Psoas muscle (tissue), 8 donors: ENCODE data around the gene ADAMTS6. TPM values are rescaled to one million over a fixed set of nuclear protein-coding genes. Genes with fewer than 3 reads are reported as not detected.

Source experiments
- ATAC-seq, 4 donors: fragments of 200-7000 bp; cut with Tn5 transposase; one replicate each; pipeline ENCODE4 v1.9.1; 2020; ENCODE audit warnings: moderate library complexity in 3 of 4, mild to moderate bottlenecking in 2 of 4
- DNase-seq, 2 donors: peaks; one replicate each; pipeline ENCODE4 v3.0.0-alpha.2; 2020
- H3K27ac ChIP-seq: fragments of 200-600 bp; one replicate; pipeline ENCODE4 v1.8.0; 2022
- H3K27me3 ChIP-seq, 3 donors: fragments of 200-600 bp in 1 of 3; one replicate each; pipeline versions ENCODE4 v1.6.1 to v1.8.0; 2013 to 2022; ENCODE audit warnings: low read length in 2 of 3, mild to moderate bottlenecking in 2 of 3, moderate library complexity in 1 of 3; ENCODE audit not compliant: insufficient read depth in 3 of 3
- H3K36me3 ChIP-seq, 2 donors: fragments of 200-600 bp in 1 of 2; one replicate each; pipeline versions ENCODE4 v1.6.1 to v1.8.0; 2013 to 2022; ENCODE audit warnings: low read depth in 1 of 2, mild to moderate bottlenecking in 1 of 2, moderate library complexity in 1 of 2; ENCODE audit not compliant: insufficient read depth in 1 of 2
- H3K4me1 ChIP-seq: fragments of 200-600 bp; one replicate; pipeline ENCODE4 v1.8.0; 2022
- H3K4me3 ChIP-seq: fragments of 200-600 bp; one replicate; pipeline ENCODE4 v1.8.0; 2022; ENCODE audit warnings: mild to moderate bottlenecking
- H3K9me3 ChIP-seq: fragments of 200-600 bp; one replicate; pipeline ENCODE4 v1.8.0; 2022
- CTCF ChIP-seq: fragments of 200-600 bp; IDR thresholded peaks from one replicate; pipeline ENCODE4 v1.8.0; 2022; ENCODE audit warnings: antibody characterized with exemption
- WGBS, 3 donors: extraction: QIAGEN DNeasy Blood & Tissue Kit; methylation state at CpG; one replicate each; pipeline versions ENCODE4 v1.1.6 to v1.1.7; 2013; 5-methylcytosine and 5-hydroxymethylcytosine counted together
- intact Hi-C, 2 donors: fragments of 100-400 bp; cut with DNase I; formaldehyde crosslinking; loops; one replicate each; pipeline versions ENCODE4 v1.11.0 to v1.14.2; 2022
- polyA plus RNA-seq, 3 donors: library from polyadenylated mRNA; stranded (reverse); fragments of 200-250 nt; gene quantifications; one replicate each; pipeline ENCODE4 v1.2.3, GENCODE V29; 2013
- total RNA-seq, 4 donors: library from RNA; stranded (reverse); fragmentation: NEBNext Ultra II Directional in 2 of 4; extraction: Animal tissue kit (Norgen Biotek cat#: 25700) in 2 of 4; gene quantifications; one replicate each; pipeline versions ENCODE4 v1.2.1 to v1.2.4, GENCODE V29; 2021 to 2023
- donor health status: healthy with polysubstance abuse.
- donor health status: DM: no; HTN: no; CAD: no; lungs with moderate emphysema.
- donor health status: Bipolar disorder and iron deficiency.
- donor health status: healthy.
- donor health status: DM: yes; HTN: yes; CAD: no.
- donor health status: DM: no; HTN: no; CAD: no.
- donor health status: DM: no; HTN: no; CAD: no.
- donor health status: DM: yes; HTN: yes; CAD: no.

ADAMTS6 gene
- total and polyA plus RNA-seq, 7 donors: 0.06 to 0.59 (median 0.24) TPM

- H3K27ac ChIP-seq: no peak overlapping the region
- H3K27me3 ChIP-seq: no peaks in the 10 kb centered on the region
- intact Hi-C loops: no loop called here
- no peaks in the 10 kb centered on the region for H3K4me1 ChIP-seq
- H3K9me3 ChIP-seq: no peaks in the 10 kb centered on the region
- H3K36me3 ChIP-seq: no peaks in the 10 kb centered on the region
- no peak overlapping the region for H3K4me3 ChIP-seq
- ATAC-seq (no peak), DNase-seq (no peak)
- WGBS, 3 donors: 91 to 94% (median 92%) methylated on average over 2 of the region's 2 CpGs
- TF ChIP-seq CTCF: no peak
Observed at GRCh38 chr5:65320250-65320649, 161.5 kb downstream of the ADAMTS6 start.

- Histone ChIP-seq H3K4me1 (no peaks in the 10 kb centered on the region), H3K36me3 (no peaks in the 10 kb centered on the region), H3K4me3 (no peak overlapping the region), H3K9me3 (no peaks in the 10 kb centered on the region), H3K27ac (no peak overlapping the region), H3K27me3 (no peaks in the 10 kb centered on the region)
- WGBS, 3 donors: 86 to 97% (median 94%) methylated on average over 1 of the region's 1 CpG
- TF ChIP-seq CTCF: no peak
- intact Hi-C loops: no loop called here
- DNase-seq (no peak), ATAC-seq (no peak)
Observed at GRCh38 chr5:65307931-65308330, 173.8 kb downstream of the ADAMTS6 start.

GRCh38 chr5:65307088-65307487 is 174.6 kb downstream of the ADAMTS6 start:
- WGBS, 3 donors: 81 to 83% (median 82%) methylated on average over 3 of the region's 3 CpGs
- Histone ChIP-seq H3K27me3 (no peaks in the 10 kb centered on the region), H3K9me3 (no peaks in the 10 kb centered on the region), H3K36me3 (no peaks in the 10 kb centered on the region), H3K4me3 (no peak overlapping the region), H3K27ac (no peak overlapping the region), H3K4me1 (no peaks in the 10 kb centered on the region)
- no peak for TF ChIP-seq CTCF
- intact Hi-C loops: no loop called here
- ATAC-seq: no peak
- no peak for DNase-seq

- Histone ChIP-seq H3K27ac (no peak overlapping the region), H3K9me3 (no peaks in the 10 kb centered on the region), H3K4me3 (no peak overlapping the region), H3K4me1 (no peaks in the 10 kb centered on the region), H3K36me3 (no peaks in the 10 kb centered on the region), H3K27me3 (no peaks in the 10 kb centered on the region)
- 56 to 67% (median 58%) methylated on average over 3 of the region's 3 CpGs for WGBS, 3 donors
- intact Hi-C loops: no loop called here
- DNase-seq (no peak), ATAC-seq (no peak)
- no peak for TF ChIP-seq CTCF
Observed at GRCh38 chr5:65305913-65306312, 175.8 kb downstream of the ADAMTS6 start.

GRCh38 chr5:65299861-65300260 is 181.9 kb downstream of the ADAMTS6 start:
- no peaks in the 10 kb centered on the region for H3K4me1 ChIP-seq

More at GRCh38 chr5:65299861-65300260, 181.9 kb downstream of the ADAMTS6 start:
- DNase-seq (no peak), ATAC-seq (no peak)
- no peak overlapping the region for H3K27ac ChIP-seq
- intact Hi-C loops: no loop called here
- H3K36me3 ChIP-seq: no peaks in the 10 kb centered on the region
- H3K9me3 ChIP-seq: no peaks in the 10 kb centered on the region
- H3K27me3 ChIP-seq: no peaks in the 10 kb centered on the region
- TF ChIP-seq CTCF: no peak
- no peak overlapping the region for H3K4me3 ChIP-seq
- WGBS, 3 donors: 60 to 62% (median 60%) methylated on average over 3 of the region's 3 CpGs
